GM15510 (cell line): ENCODE measurements around the gene MAFG.

Source experiments
- POLR2A ChIP-seq: IDR thresholded peaks from 3 replicates; pipeline ENCODE4 v1.6.1; 2011; ENCODE audit warnings: borderline replicate concordance; ENCODE audit not compliant: insufficient read length; ENCODE audit errors: extremely low read depth

The MAFG gene

DNA sequence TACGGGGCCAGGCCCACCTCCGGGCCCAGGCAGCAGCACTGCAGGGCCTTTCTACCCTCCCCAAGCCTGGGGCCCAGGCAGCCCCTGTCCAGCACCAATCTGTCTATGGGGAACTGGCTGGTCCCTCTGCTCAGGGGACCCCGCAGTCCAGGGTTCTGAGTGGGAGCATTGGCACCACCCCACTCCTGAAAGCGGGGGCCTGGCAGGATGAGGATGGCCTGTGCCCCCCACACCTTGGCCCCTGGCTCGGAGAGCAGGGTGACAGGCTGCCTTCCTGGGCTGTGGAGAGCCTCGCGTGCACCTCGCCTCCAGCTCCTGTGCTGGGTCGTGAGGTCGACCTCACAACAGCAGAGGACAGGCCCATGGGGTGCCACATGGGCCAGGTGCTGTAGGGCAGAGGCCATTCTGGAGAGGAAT lies 24.1 kb downstream of the MAFG start:
- TF ChIP-seq POLR2A, result no peak

GRCh38 chr17:81902653-81903414 lies 24.7 kb downstream of the MAFG start:
- no peak for TF ChIP-seq POLR2A

DNA sequence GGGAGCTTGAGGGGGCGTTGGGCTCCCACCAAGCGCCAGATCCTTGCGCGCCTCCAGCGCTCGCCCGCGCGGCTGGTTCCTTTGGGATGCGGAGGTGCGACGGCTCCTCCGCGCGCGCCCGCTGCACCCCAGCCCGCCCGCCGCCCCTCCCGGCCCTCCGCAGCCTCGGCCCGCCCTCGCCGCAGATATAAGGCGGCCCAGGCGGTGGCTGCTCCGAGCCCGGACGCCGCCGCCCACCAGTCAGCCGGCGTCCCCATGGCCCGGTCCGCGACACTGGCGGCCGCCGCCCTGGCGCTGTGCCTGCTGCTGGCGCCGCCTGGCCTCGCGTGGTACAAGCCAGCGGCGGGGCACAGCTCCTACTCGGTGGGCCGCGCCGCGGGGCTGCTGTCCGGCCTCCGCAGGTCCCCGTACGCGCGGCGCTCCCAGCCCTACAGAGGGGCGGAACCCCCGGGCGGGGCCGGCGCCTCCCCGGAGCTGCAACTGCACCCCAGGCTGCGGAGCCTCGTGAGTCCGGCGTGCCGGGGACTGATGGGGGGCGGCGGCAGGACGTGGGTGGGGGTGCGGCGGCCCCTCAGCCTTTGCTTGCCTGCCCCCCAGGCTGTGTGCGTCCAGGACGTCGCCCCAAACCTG lies 25.4 kb downstream of the MAFG start, which contains the start of gene NPB:
Gene NPB, plus strand, starts transcription at position 216 of the 630 bp plus-strand sequence. Its CDS starts 40 bp downstream, at position 256.
- TF ChIP-seq POLR2A, result no peak

DNA sequence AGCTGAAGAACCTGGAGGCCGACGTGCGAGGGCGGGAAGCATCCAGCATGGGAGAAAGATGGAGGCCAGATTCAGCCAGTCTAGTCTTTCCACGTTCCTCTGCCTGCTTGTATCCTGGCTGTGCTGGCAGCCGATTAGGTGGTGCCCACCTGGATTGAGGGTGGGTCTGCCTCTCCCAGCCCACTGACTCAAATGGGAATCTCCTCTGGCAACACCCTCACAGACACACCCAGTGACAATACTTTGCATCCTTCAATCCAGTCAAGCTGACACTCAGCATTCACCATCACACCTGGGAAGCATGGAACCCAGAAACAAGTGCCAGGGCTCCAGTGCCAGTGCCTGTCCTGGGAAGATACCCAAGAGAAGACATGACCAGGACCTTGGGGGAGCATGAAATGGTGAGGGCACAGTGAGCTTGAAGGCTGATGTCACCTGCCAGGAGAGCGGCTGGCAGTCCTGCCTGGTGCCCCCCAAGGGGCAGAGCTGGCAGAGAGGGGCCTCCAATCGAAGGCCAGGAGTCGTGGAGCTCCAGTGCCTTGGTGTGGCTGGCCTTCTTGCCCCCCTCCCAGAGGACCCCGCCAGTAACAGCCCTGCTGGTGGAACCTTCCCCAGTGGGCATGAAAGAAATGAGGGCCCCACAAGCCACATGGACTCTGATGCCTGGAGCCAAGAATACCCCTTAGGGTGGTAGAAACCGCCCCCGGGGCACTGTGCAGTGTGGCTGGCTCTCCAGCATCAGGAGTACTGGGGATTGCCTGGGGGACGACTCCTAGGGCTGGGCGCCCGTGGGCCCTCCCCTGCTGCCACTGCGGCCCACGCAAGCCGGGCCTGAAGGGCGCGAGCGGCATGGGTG lies 26.1 kb downstream of the MAFG start:
- no peak for TF ChIP-seq POLR2A

GRCh38 chr17:81900181-81900820 lies 27.2 kb downstream of the MAFG start:
- TF ChIP-seq POLR2A, result no peak

DNA sequence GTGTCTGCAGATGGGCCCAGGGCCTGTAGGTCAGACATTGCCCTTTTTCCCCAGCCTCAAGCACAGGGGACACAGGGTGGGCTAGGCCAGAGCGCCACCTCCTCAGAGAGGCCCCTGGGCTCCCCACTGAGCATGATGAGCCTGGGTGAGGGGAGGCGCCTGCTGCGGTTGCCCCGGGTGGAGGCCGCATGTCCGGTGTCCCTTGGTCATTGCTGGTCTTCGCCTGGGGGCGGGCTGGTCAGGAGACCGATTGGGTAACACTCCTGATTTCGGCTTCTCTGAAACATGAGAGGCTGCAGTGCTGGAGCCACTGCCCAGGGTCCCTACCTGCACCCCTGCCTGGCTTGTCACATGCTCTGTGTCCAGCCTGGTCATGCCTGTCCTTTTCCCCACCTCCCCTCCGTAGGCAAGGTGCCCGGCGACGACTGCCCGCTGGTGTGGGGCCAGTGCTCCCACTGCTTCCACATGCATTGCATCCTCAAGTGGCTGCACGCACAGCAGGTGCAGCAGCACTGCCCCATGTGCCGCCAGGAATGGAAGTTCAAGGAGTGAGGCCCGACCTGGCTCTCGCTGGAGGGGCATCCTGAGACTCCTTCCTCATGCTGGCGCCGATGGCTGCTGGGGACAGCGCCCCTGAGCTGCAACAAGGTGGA lies 27.9 kb downstream of the MAFG start:
- no peak for TF ChIP-seq POLR2A

- no peak for TF ChIP-seq POLR2A
These were observed 28.6 kb downstream of the MAFG start for GRCh38 chr17:81898885-81899284.

DNA sequence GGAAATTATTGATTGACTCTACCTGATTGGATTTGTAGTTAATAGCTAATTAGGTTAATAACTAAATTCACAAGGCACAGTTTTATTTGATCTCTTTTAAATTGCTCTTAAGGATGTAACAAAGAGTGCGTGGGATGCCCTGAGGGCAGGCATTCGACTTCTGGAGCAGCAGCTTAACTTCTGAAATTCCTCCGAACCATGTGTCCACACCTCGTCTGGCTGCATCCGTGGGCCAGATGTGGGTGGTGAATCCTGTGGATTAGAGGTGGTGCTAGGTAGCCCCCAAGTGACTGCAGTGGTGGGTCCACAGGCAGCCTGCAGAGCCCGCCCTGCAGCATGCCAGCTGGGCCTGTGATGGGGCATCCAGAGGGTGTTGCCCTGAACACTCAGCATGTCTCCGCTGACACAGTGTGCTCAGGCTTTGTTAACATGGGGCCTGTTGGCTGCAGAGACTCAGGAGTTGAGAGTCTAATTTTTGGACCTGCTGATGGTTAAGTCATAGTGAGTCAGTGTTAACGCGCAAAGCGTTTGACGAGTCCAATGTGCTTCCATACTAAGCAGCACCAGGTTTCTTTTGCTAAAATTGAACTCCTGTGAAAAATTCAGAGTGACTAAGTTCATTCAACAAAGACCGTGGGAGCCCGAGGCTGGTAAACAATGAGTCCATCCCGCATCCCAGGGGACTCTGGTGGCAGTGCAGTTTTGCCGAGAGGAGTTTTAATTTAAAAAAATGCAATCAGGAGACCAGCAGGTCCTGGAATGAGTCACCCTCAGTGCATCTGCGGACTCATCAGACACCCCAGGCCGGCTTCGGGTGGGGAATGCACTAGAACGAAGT lies 29.3 kb downstream of the MAFG start:
- TF ChIP-seq POLR2A, result no peak

DNA sequence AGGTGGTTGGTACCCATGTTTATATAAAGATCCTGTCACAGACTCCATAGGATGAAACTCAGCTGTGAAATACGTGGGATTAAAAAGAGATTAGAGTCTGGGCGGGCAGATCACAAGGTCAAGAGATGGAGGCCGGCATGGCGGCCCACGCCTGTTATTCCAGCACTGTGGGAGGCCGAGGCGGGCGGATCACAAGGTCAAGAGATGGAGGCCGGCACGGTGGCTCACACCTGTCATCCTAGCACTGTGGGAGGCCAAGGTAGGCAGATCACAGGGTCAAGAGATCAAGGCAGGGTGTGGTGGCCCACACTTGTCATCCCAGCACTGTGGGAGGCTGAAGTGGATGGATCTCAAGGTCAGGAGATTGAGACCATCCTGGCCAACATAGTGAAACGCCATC lies 32.1 kb downstream of the MAFG start:
- no peak for TF ChIP-seq POLR2A

- TF ChIP-seq POLR2A, result no peak
These were observed 36.3 kb downstream of the MAFG start for GRCh38 chr17:81891303-81891552.

DNA sequence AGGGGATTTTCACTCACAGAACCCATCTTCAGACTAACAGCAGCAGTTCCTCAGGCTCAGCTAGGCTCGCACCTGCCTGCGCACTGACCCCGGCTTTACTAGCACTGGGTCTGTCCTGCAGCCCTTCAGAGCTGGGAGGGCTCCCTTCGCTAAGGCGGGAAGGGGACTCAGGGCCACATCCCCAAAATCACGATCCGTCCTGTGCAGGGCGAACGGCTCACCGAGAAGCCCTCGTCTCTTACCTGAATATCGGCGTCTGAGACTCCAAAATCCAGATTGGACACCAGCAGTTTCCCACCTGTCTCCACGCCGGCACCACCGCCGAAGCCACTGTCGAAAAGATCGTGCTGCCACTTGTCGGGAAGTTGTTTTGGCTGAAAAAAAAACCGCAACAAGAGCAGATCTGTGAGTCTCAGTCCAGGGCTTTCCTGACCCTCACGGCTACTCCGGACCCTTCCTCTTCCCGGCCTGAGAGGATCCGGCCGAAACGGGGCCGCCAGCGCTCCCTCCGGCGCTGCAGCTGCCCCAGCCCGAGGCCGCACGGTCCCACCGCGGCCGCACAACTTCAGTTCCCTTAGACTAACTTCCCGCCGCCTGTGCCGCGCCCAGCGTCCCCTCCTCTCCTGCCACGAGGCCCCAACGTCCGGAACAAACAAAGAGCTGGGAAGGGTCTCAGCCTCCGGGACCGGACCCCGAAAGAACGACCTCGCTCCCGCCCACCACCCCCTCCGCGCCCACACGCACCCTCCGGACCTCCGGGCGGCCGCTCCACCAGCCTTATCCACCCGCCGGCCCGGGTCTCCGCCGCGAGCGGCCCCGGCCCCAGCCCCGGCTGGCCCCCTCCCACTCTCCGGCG lies 36.9 kb downstream of the MAFG start:
- no peak for TF ChIP-seq POLR2A

- TF ChIP-seq POLR2A, result no peak
These were observed 37.9 kb downstream of the MAFG start for GRCh38 chr17:81889602-81890001.
